Lower leg skin (tissue), 3 donors: ENCODE measurements around the gene ZEB1.
"Not testable (repeated sequence)": the region's sequence is repeated elsewhere in the genome, so short reads cannot be mapped to it uniquely, and the experiment has no call there.

Experiments used
- CTCF ChIP-seq, 3 donors: fragments of 450-650 bp; IDR thresholded peaks; one replicate each; pipeline ENCODE4 v1.5.1; 2016; ENCODE audit warnings: antibody characterized with exemption in 3 of 3, mild to moderate bottlenecking in 3 of 3, moderate library complexity in 2 of 3
- POLR2A ChIP-seq, 2 donors: fragments of 450-650 bp; IDR thresholded peaks; one replicate each; pipeline ENCODE4 v1.6.1; 2016 to 2017; ENCODE audit warnings: antibody characterized with exemption in 2 of 2, mild to moderate bottlenecking in 1 of 2, moderate library complexity in 1 of 2

GRCh38 chr10:31363696-31364095 lies 44.7 kb downstream of the ZEB1 start:
- not testable (repeated sequence) for TF ChIP-seq POLR2A, CTCF (IDR thresholded peaks at IDR 0.05)
